Esophagus squamous epithelium (tissue), 5 donors: ENCODE data around the gene RBM34. TPM values are rescaled to one million over a fixed set of nuclear protein-coding genes. Genes with fewer than 3 reads are reported as not detected.
"Not testable (repeated sequence)": the region's sequence is repeated elsewhere in the genome, so short reads cannot be mapped to it uniquely, and the experiment has no call there.

Experiments
- DNase-seq: peaks from one replicate; lab custom pipeline; 2025; lab: John Stamatoyannopoulos, UW
- H3K27ac ChIP-seq, 4 donors: fragments of 200-600 bp; sonication (generic); one replicate each; pipeline ENCODE4 v1.5.1; 2016 to 2019; ENCODE audit warnings: mild to moderate bottlenecking in 1 of 4
- H3K27me3 ChIP-seq, 4 donors: fragments of 200-600 bp; sonication (generic); 1 replicate in 3 of 4; 2 replicates in 1 of 4; pipeline versions ENCODE4 v1.5.1 to v1.6.0; 2017 to 2021; ENCODE audit warnings: antibody characterized with exemption in 1 of 4
- H3K36me3 ChIP-seq, 3 donors: fragments of 200-600 bp; sonication (generic); one replicate each; pipeline ENCODE4 v1.5.1; 2016 to 2019
- H3K4me1 ChIP-seq, 3 donors: fragments of 200-600 bp; sonication (generic); one replicate each; pipeline ENCODE4 v1.5.1; 2017 to 2019
- H3K4me3 ChIP-seq, 4 donors: fragments of 200-600 bp; sonication (generic); 1 replicate in 3 of 4; 2 replicates in 1 of 4; pipeline ENCODE4 v1.5.1; 2016 to 2019; ENCODE audit warnings: mild to moderate bottlenecking in 2 of 4, moderate library complexity in 1 of 4
- H3K9me3 ChIP-seq, 3 donors: fragments of 200-600 bp; sonication (generic); one replicate each; pipeline ENCODE4 v1.5.1; 2016 to 2019
- CTCF ChIP-seq, 6 experiments: fragments of 450-650 bp in 4 of 6; fragments of 200-600 bp in 2 of 6; sonication (generic) in 2 of 6; IDR thresholded peaks; one replicate each; pipeline ENCODE4 v1.5.1; 2016 to 2019; ENCODE audit warnings: antibody characterized with exemption in 6 of 6, mild to moderate bottlenecking in 4 of 6, moderate library complexity in 4 of 6
- POLR2A ChIP-seq, 4 donors: fragments of 450-650 bp; IDR thresholded peaks; one replicate each; pipeline ENCODE4 v1.6.1; 2017; ENCODE audit warnings: antibody characterized with exemption in 4 of 4, mild to moderate bottlenecking in 4 of 4, moderate library complexity in 3 of 4
- WGBS, 2 donors: methylation state at CpG; one replicate each; pipeline ENCODE4 v1.1.5; 2018; 5-methylcytosine and 5-hydroxymethylcytosine counted together
- intact Hi-C: fragments of 100-400 bp; cut with DNase I; formaldehyde crosslinking; loops from one replicate; pipeline ENCODE4 v1.15.0; 2022
- total RNA-seq, 4 donors: library from RNA; depleted of rRNA; stranded (reverse); fragments of >200 nt; gene quantifications; one replicate each; pipeline ENCODE4 v1.1.0, GENCODE V29; 2016
- donor health status: DM: yes; HTN: yes; CAD: no.

Gene RBM34
- total RNA-seq, 4 donors from 2014 or later = 38.8 to 54.2 (median 40.5) TPM

GRCh38 chr1:235161685-235162327 lies 756 bp upstream of the RBM34 start:
- peak overlapping the region; percentile 89 to 96 (median 92) for H3K27ac ChIP-seq
- DNase-seq = no peak
- H3K9me3 ChIP-seq = no peaks in the 10 kb centered on the region
- H3K4me1 ChIP-seq = peaks cover 8 to 44% (median 12%) of the 10 kb centered on the region in 3 donors
- intact Hi-C loops = no loop called here
- peaks cover 0 to 29% (median 5%) of the 10 kb centered on the region in 3 donors for H3K36me3 ChIP-seq
- TF ChIP-seq CTCF (IDR thresholded peaks at IDR 0.05) (no peak), POLR2A (IDR thresholded peaks at IDR 0.05) (no peak)
- 57 to 60% methylated on average over 21 of the region's 21 CpGs for WGBS, 2 donors
- H3K27me3 ChIP-seq = no peaks in the 10 kb centered on the region
- peak overlapping the region; percentile 69 to 93 (median 76) for H3K4me3 ChIP-seq

DNA sequence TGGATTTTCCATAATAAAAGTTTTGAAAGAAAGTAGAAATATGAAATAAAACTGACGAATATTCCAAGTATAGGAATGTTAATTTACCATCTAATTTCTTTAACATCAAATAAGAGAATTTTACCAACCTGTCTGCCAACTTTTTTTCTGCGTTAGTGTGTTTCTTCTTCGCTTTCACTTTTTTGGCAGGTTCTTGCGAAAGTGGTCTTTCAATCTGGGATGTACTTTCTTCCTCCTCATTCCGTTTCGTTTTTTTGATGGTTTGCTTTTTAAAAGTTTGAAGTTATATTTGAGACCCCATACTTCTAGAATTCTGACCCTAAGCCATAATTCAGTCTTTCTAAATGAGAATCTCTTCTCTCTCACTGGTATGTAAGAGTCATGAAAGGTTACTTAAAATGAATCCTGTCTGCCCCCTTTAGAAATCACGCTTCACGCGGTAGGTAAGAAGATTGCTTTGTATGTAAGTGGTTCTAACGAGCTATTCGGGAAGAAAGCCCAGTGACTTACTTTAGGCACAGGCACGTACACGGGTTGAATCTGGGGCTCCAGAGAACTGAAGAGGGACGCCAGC lies 580 bp downstream of the RBM34 start:
- H3K36me3 ChIP-seq = peaks cover 0 to 40% (median 5%) of the 10 kb centered on the region in 3 donors
- TF ChIP-seq POLR2A (IDR thresholded peaks at IDR 0.05) (no peak), CTCF (IDR thresholded peaks at IDR 0.05) (no peak)
- WGBS, 2 donors = 4 to 8% methylated on average over 12 to 13 of the region's 14 CpGs
- no peaks in the 10 kb centered on the region for H3K9me3 ChIP-seq
- peaks cover 8 to 53% (median 12%) of the 10 kb centered on the region in 3 donors for H3K4me1 ChIP-seq
- no peak for DNase-seq
- H3K27me3 ChIP-seq = no peaks in the 10 kb centered on the region
- H3K27ac ChIP-seq = peak overlapping the region; percentile 89 to 96 (median 92)
- peak overlapping the region; percentile 69 to 93 (median 76) for H3K4me3 ChIP-seq
- intact Hi-C loops = no loop called here

GRCh38 chr1:235159930-235160329 lies 1.1 kb downstream of the RBM34 start:
- DNase-seq, intact Hi-C loops: not testable (repeated sequence)
- peak overlapping the region in 3 of 4 donors; percentile 89 to 96 (median 92) for H3K27ac ChIP-seq

DNA sequence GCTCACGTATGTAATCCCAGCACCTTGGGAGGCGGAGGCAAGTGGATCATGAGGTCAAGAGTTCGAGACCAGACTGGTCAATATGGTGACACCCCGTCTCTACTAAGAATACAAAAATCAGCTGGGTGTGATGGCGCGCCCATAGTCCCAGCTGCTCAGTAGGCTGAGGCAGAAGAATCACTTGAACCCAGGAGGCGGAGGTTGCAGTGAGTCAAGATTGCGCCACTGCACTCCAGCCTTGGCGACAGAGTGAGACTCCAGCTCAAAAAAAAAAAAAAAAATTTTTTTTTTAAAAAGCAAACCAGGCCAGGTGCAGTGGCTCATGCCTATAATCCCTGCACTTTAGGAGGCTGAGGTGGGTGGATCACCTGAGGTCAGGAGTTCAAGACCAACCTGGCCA lies 1.8 kb downstream of the RBM34 start:
- DNase-seq, intact Hi-C loops, H3K9me3 ChIP-seq, H3K4me3 ChIP-seq, H3K27me3 ChIP-seq: not testable (repeated sequence)
- H3K36me3 ChIP-seq = peaks cover 0 to 52% (median 7%) of the 10 kb centered on the region in 3 donors
- 85 to 89% methylated on average over 9 of the region's 9 CpGs for WGBS, 2 donors
- H3K27ac ChIP-seq = peak overlapping the region in 1 of 4 donors; percentile 92
- peaks cover 8 to 53% (median 12%) of the 10 kb centered on the region in 3 donors for H3K4me1 ChIP-seq

More at GRCh38 chr1:235159930-235160329, 1.1 kb downstream of the RBM34 start:
- H3K9me3 ChIP-seq, H3K27me3 ChIP-seq: not testable (repeated sequence)
- WGBS, 2 donors = 74 to 85% methylated on average over 9 of the region's 9 CpGs
- H3K4me3 ChIP-seq = peak overlapping the region in 3 of 4 donors; percentile 69 to 93 (median 82)
- peaks cover 8 to 53% (median 12%) of the 10 kb centered on the region in 3 donors for H3K4me1 ChIP-seq
- H3K36me3 ChIP-seq = peaks cover 0 to 45% (median 5%) of the 10 kb centered on the region in 3 donors

GRCh38 chr1:235158680-235159079 lies 2.4 kb downstream of the RBM34 start:
- Histone ChIP-seq H3K27ac (no peak overlapping the region), H3K27me3 (no peaks in the 10 kb centered on the region), H3K36me3 (peaks cover 0 to 58% (median 11%) of the 10 kb centered on the region in 3 donors), H3K4me3 (no peak overlapping the region), H3K9me3 (no peaks in the 10 kb centered on the region), H3K4me1 (peaks cover 8 to 53% (median 12%) of the 10 kb centered on the region in 3 donors)
- DNase-seq = no peak
- TF ChIP-seq CTCF (IDR thresholded peaks at IDR 0.05) (no peak), POLR2A (IDR thresholded peaks at IDR 0.05) (no peak)
- 76 to 91% methylated on average over 6 of the region's 6 CpGs for WGBS, 2 donors
- intact Hi-C loops = no loop called here

DNA sequence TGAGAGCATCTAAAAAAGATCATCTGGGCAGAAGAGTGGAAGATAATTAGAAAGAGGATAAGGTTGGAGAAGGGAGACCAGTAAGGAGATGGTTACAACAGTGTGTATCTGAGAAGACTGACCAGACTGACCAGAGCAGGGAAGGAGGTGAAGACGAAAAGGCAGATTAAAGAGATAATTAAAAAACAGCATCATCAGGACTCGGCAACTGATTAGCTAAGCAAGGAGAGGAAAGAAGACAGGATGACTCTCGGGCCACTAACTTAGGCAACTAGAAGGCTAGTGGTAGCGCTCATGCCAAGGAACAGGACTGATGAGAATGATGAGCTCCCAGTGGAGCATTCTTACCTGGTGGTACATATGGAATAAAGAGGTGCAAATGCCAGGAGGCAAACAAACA lies 3.9 kb downstream of the RBM34 start:
- no peaks in the 10 kb centered on the region for H3K9me3 ChIP-seq
- no peak overlapping the region for H3K27ac ChIP-seq
- intact Hi-C loops = no loop called here
- peaks cover 0 to 73% (median 23%) of the 10 kb centered on the region in 3 donors for H3K36me3 ChIP-seq
- TF ChIP-seq POLR2A (IDR thresholded peaks at IDR 0.05) = no peak
- TF ChIP-seq CTCF (IDR thresholded peaks at IDR 0.05) = no peak
- H3K4me3 ChIP-seq = no peak overlapping the region
- 90 to 96% methylated on average over 4 of the region's 4 CpGs for whole genome bisulfite sequencing, 2 donors
- DNase-seq = no peak
- no peaks in the 10 kb centered on the region for H3K27me3 ChIP-seq
- peaks cover 8 to 52% (median 12%) of the 10 kb centered on the region in 3 donors for H3K4me1 ChIP-seq
